HAP-1 (cell line): ENCODE data around the gene DLG2.
"Not testable (repeated sequence)": the region's sequence is repeated elsewhere in the genome, so short reads cannot be mapped to it uniquely, and the experiment has no call there.

Experiments
- DNase-seq, 2 experiments: peaks; one replicate each; pipeline ENCODE4 v3.0.0-alpha.2; 2016 to 2020; ENCODE audit warnings: low spot score in 2 of 2
- H3K27me3 ChIP-seq: fragments of 250-450 bp; sonication (Bioruptor Pico); 2 replicates; pipeline ENCODE4 v1.5.1; 2020; ENCODE audit warnings: low read depth, mild to moderate bottlenecking, moderate library complexity
- H3K36me3 ChIP-seq: fragments of 250-450 bp; sonication (Bioruptor Pico); replicated peaks from 2 replicates; pipeline ENCODE4 v1.5.1; 2020; ENCODE audit warnings: mild to moderate bottlenecking
- H3K4me1 ChIP-seq: fragments of 250-450 bp; sonication (Bioruptor Pico); 2 replicates; pipeline ENCODE4 v1.5.1; 2020; ENCODE audit warnings: mild to moderate bottlenecking
- H3K4me3 ChIP-seq: fragments of 250-450 bp; sonication (Bioruptor Pico); 2 replicates; pipeline ENCODE4 v1.5.1; 2020; ENCODE audit warnings: mild to moderate bottlenecking, moderate library complexity
- H3K9me3 ChIP-seq: fragments of 250-450 bp; sonication (Bioruptor Pico); 2 replicates; pipeline ENCODE4 v1.5.1; 2020; ENCODE audit warnings: mild to moderate bottlenecking, moderate library complexity
- in situ Hi-C: fragments of 300-500 bp; cut with MboI; formaldehyde crosslinking; loops from 3 replicates; pipeline ENCODE4 v1.14.3; 2020; ENCODE audit warnings: low sequenced_read_pairs, inconsistent platforms, mixed read lengths

Gene DLG2

DNA sequence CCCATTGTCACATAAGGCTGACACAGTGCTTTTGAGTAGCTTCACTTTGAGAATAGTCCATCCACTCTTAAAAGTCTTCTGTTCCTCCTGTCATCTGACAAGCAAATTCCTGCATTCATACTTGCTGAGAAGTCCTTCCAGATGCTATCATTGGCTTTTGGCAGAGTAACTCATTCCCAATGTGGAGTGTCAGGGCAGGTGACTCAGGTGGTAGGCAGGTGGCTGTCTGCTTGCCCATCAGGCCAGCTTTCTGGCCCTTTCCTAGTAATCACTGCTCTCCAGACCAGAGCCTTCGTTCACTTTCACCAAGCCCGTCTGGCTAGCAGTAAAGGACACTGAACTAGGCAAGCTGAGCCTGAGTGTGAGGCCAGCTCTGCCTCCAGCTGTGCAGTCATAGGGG, 2178.5 kb downstream of the DLG2 start:
- Histone ChIP-seq H3K9me3 (no peaks in the 10 kb centered on the region), H3K36me3 (no peaks in the 10 kb centered on the region), H3K4me1 (no peaks in the 10 kb centered on the region), H3K27me3 (no peaks in the 10 kb centered on the region), H3K4me3 (no peak overlapping the region)
- no peak for DNase-seq
- in situ Hi-C loops = no loop called here

DNA sequence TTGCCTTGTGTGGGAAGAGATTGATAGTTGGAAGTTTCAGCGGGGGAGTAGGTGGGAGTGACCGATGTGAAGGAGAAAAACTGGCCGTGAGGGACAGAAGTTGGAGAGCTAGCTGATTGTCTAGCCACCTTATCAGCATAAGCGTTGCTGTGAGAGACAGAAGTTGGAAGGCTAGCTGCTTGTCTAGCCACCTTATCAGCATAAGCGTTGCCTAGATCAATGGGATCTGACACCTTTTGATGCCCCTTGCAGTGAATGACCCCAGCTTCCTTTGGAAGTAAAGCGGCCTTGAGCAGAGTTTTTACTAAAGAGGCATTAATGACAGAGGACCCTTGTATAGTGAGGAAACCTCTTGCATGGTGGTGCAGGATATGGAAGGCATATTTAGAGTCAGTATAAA, 2183.3 kb downstream of the DLG2 start:
- H3K4me1 ChIP-seq, in situ Hi-C loops, H3K36me3 ChIP-seq, H3K4me3 ChIP-seq, H3K27me3 ChIP-seq, DNase-seq, H3K9me3 ChIP-seq: not testable (repeated sequence)

DNA sequence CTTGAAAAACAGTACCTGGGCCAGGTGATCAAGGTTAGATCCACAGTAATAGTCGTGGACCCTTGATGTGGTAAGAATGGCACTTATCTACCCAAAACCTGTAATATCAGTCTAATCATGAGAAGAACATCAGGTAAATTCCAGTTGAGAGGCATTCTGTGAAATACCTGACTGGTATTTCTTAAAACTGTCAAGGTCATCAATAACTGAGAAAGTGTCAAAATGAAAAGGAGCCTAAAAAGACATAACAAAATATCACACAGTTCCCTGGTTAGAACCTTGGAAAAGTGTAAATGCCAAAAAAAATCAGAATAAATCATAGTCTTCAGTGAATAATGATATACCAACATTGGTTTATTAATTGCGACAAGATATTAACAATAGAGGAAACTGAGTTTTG, 2185.5 kb downstream of the DLG2 start:
- Histone ChIP-seq H3K9me3 (no peaks in the 10 kb centered on the region), H3K4me3 (no peak overlapping the region), H3K36me3 (no peaks in the 10 kb centered on the region), H3K27me3 (no peaks in the 10 kb centered on the region), H3K4me1 (no peaks in the 10 kb centered on the region)
- DNase-seq = no peak
- in situ Hi-C loops = no loop called here

DNA sequence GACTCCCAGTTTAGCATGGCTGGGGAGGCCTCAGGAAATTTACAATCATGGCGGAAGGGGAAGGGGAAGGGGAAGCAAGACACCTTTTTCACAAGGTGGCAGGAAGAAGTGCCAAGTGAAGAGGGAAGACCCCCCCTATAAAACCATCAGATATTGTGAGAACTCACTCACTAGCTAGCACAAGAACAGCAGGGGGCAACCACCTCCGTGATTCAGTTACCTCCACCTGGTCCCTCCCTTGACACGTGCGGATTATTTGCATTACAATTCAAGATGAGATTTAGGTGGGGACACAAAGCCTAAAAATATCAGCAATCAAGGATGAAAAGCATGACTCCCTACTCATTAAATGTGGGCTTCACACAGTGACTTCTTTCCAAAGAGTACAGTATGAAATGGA, 2186.0 kb downstream of the DLG2 start:
- in situ Hi-C loops = no loop called here
- no peaks in the 10 kb centered on the region for H3K4me1 ChIP-seq
- H3K27me3 ChIP-seq = no peaks in the 10 kb centered on the region
- no peaks in the 10 kb centered on the region for H3K36me3 ChIP-seq
- no peak overlapping the region for H3K4me3 ChIP-seq
- no peaks in the 10 kb centered on the region for H3K9me3 ChIP-seq
- DNase-seq = no peak

DNA sequence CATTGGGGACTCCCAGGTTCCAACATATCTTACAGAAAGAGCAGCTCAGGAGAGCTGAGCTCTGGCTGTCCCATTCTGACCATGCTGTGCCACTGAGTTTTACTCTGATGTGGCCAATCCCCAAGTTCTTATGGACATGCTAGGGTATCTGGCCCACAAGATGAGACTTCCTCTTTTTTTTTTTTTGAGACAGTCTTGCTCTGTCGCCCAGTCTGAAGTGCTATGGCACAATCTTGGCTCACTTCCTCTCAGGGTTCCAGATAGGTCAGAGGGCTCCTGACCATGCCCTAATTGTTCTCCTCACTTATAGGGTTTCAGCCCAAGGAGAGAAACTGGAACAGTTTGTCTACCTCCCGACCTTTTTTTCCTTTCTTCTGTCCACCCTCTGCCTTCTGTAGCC, 2188.7 kb downstream of the DLG2 start:
- in situ Hi-C loops = no loop called here
- DNase-seq = no peak
- Histone ChIP-seq H3K27me3 (peaks cover 2% of the 10 kb centered on the region), H3K4me3 (no peak overlapping the region), H3K36me3 (no peaks in the 10 kb centered on the region), H3K4me1 (no peaks in the 10 kb centered on the region), H3K9me3 (no peaks in the 10 kb centered on the region)

DNA sequence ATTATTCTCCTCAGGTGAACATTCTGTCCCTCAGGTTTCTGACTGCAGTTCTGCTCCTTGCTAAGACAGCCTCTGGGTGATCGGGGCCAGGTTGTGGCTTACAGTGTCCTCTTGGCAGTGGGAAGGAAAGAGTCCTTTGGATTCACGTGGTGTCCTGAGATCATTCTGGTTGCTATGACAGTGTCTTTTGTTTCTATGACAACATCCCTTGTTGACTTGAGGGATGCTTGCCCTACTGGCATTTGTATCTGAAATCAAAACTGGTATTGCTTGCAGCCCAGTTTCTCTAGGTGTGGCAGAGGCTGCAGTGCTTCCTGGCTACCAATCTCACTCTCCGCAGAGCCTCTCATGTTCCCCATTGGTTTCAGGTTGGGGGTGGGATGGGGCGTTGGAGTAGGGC, 2189.2 kb downstream of the DLG2 start:
- in situ Hi-C loops = no loop called here
- peaks cover 2% of the 10 kb centered on the region for H3K27me3 ChIP-seq
- no peak overlapping the region for H3K4me3 ChIP-seq
- DNase-seq = no peak
- no peaks in the 10 kb centered on the region for H3K9me3 ChIP-seq
- no peaks in the 10 kb centered on the region for H3K36me3 ChIP-seq
- no peaks in the 10 kb centered on the region for H3K4me1 ChIP-seq

DNA sequence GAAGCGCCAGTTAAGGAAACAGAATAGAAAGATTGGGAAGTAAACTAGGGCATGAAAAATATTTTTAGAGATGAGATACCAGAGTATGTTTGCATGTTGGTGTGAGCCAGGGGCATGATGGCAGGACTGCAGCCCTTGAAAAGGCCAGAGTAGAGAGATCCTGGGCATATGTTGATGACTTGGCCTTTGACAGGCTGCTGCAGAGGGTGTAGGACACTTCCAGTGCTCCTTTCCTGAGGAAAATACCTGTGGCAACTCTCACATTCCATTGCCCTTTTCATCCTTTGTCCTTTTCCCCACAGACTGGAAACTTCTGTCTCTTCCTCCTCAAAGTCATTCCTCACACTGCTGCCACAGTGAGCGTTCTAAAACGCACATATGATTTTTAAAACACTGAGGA, 2190.3 kb downstream of the DLG2 start:
- Histone ChIP-seq H3K36me3 (no peaks in the 10 kb centered on the region), H3K4me1 (no peaks in the 10 kb centered on the region), H3K4me3 (no peak overlapping the region), H3K9me3 (no peaks in the 10 kb centered on the region), H3K27me3 (peaks cover 2% of the 10 kb centered on the region)
- in situ Hi-C loops = no loop called here
- DNase-seq = no peak

DNA sequence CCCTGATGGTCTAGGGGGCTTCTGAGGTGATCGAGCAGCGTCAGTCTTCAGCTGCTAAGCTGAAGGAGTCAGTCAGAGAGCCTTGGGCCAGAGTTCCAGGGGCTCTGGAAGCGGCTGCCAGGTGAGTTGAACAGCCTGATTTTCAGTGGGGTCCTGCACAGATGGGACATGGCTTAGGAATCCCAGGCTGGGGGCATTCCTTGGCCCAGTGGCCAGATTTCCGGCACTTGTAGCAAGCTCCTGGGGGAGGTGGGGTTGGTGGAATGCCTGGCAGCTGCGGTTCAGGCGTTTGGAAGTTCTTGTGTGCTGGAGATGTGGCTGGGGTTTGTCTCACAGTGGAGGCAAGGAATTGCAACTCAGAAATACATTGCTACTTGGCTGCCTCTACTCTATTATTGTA, 2192.3 kb downstream of the DLG2 start:
- H3K27me3 ChIP-seq, H3K9me3 ChIP-seq, H3K4me3 ChIP-seq, H3K36me3 ChIP-seq, H3K4me1 ChIP-seq, in situ Hi-C loops, DNase-seq: not testable (repeated sequence)

DNA sequence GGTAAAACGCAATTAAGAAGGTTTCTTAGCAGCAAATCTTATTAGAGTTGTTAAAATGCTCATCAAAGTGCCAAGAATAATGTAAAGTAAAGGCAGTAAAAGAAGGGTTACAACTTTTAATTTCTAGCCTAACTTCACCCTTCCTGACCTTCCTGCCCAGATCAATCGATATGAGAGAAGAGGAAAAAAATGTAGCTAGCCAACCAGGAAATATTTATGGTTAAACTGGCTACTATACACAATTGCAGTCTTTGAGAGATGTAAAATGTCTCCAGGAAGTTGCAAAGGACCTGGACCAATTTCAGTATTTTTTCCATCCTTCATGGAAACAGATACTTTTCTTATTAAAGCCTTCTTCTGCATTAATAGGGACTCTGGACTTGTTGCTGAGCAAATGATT, 2199.2 kb downstream of the DLG2 start:
- Histone ChIP-seq H3K4me1 (no peaks in the 10 kb centered on the region), H3K9me3 (no peaks in the 10 kb centered on the region), H3K4me3 (no peak overlapping the region), H3K36me3 (no peaks in the 10 kb centered on the region), H3K27me3 (peaks cover 3% of the 10 kb centered on the region; the same call in 1 of the 2 replicates)
- DNase-seq = no peak
- in situ Hi-C loops = no loop called here

DNA sequence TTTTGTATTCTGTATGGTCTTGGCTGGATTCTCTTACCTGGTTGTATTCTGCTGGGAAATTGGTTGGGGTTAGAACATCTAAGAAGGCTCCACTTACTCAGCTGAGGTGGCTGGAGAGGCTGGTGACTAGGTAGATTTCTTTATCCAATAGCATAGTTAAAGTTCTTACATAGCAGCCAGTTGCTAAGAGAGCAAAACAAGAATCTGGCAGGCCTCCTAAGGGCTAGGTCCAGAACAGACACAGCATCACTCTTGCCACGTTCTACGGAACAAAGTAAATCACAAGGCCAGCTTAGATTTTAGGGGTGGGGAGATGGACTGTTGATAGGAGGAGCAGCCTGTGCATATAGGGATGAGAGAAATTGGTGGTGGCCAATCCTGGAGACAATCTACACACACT, 2199.6 kb downstream of the DLG2 start:
- in situ Hi-C loops = no loop called here

DNA sequence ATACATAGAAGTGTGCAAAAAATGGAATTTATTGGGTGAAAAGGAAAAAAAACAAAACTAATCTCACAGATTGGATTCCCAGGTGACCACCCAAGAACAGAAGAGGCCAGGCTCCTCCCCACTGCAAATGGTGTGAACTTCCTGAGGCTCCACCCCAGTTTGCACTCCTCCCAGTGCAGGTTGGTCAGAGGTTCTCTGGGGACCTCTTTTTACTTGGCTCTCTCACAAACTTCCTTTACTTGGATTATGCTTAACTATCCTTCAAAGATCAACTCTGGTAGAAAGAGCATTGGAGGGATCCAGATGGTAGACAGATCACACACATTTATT, 2202.0 kb downstream of the DLG2 start:
- Histone ChIP-seq H3K9me3 (no peaks in the 10 kb centered on the region), H3K4me3 (no peak overlapping the region), H3K27me3 (0 out of 2 replicates have a peak, but pooled peaks cover 3% of the 10 kb centered on the region), H3K4me1 (no peaks in the 10 kb centered on the region), H3K36me3 (no peaks in the 10 kb centered on the region)
- in situ Hi-C loops = no loop called here
- DNase-seq = no peak

More for the DNA sequence above, 2199.6 kb downstream of the DLG2 start:
- no peaks in the 10 kb centered on the region for H3K9me3 ChIP-seq
- DNase-seq = no peak
- H3K4me1 ChIP-seq = no peaks in the 10 kb centered on the region
- no peaks in the 10 kb centered on the region for H3K36me3 ChIP-seq
- no peak overlapping the region for H3K4me3 ChIP-seq
- 0 out of 2 replicates have a peak, but pooled peaks cover 3% of the 10 kb centered on the region for H3K27me3 ChIP-seq

DNA sequence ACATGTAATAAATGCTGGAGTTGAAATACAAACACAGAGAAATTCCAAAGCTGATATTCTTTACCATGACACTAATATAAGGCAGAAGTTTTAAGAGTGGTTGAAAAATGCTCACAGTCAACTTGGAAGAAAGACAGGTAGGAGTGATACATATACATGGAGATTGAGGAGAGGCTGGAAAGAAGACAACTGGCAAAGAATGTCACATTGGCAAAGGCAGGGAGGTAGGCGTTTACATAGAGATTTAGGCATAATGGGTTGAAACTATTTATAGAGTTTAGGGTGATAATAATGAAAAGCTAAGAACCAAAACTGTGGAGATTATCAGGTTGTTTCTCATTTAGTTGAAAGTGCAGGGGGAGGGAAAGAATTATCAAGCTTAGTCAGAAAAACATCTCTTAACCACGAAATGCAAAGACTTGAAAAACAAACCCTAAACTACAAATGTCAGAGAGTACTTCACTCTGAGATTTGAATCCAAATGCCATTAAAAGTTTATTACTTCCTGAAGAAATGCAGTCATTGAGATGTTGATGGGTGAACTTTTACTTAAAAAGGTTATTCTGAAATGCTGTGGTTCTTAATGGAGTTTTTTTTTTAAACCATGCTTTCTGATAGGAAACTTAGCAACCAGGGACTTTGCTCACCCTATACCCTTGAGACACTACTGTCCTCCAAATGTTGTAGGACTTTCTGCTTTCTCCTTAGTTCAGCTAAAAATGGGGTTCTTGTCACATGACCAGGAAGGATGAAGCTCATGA, 2202.6 kb downstream of the DLG2 start:
- Histone ChIP-seq H3K27me3 (0 out of 2 replicates have a peak, but pooled peaks cover 3% of the 10 kb centered on the region), H3K4me1 (no peaks in the 10 kb centered on the region), H3K9me3 (no peaks in the 10 kb centered on the region), H3K4me3 (no peak overlapping the region), H3K36me3 (no peaks in the 10 kb centered on the region)
- peak in 1 of 2 experiments; percentile 3 for DNase-seq
- in situ Hi-C loops = no loop called here

DNA sequence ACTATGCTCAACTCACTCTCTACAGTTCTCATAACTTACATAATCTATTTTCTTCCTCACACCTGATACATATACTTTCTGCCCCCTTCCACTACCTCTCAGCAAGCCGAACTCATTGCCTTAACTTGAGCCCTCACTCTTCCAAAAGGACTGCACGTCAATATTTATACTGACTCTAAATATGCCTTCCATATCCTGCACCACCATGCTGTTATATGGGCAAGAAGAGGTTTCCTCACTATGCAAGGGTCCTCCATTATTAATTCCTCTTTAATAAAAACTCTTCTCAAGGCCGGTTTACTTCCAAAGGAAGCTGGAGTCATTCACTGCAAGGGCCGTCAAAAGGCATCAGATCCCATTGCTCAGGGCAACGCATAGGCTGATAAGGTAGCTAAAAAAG, 2204.5 kb downstream of the DLG2 start:
- H3K9me3 ChIP-seq, in situ Hi-C loops, DNase-seq, H3K4me1 ChIP-seq, H3K27me3 ChIP-seq, H3K36me3 ChIP-seq, H3K4me3 ChIP-seq: not testable (repeated sequence)

DNA sequence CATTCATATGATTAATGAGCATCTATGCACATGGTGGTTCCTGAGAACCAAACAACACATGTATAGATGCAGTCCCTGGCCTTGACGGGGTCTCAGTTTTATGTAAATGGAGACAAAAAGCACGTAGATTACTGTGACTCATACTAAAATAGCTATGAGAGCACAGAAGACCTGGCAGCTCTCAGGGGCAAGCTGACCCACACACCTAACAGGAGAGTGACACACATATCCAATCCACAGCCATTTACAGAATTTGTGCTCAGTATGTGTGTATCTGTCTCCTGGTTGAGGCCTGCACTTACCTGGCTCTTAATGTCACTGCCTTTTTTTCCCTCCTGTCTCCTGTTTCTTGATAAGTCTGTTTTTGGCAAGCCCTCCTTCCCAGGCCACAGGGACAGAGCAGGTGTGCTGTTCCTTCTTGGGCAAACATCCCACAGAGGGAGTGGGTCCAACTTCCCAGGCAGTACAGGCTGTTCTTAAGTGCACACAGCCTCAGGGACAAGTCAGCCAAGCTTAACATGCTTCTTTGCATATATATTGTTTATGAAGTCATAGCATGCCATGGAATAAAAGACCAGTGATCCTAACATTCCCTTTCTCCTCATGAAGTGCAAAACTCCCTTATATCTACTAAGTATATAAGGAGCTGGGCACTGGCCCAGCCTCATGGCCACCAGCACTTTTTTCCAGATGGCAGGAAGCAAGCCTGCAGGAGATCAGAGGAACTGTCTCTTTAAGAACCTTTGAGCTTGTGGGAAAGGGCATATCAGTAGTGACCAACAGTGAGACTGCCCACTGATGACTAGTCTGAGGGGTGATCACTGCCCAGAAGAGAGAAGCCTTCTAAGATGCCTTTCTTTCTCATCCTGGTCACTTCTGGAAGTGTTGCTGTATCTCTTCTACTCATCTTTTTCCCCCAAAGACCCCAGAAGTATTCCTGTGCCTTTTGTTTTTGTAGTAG, 2216.3 kb downstream of the DLG2 start:
- DNase-seq = no peak
- no peaks in the 10 kb centered on the region for H3K4me1 ChIP-seq
- in situ Hi-C loops = no loop called here
- no peaks in the 10 kb centered on the region for H3K9me3 ChIP-seq
- no peaks in the 10 kb centered on the region for H3K27me3 ChIP-seq
- no peaks in the 10 kb centered on the region for H3K36me3 ChIP-seq
- H3K4me3 ChIP-seq = no peak overlapping the region
